ENCODE results near the gene PLXNA3.

PLXNA3 gene

GRCh38 chrX:154431341-154431740, 26.7 kb upstream of the PLXNA3 start:
- Histone ChIP-seq H3F3A (ENCODE audit: insufficient read depth) (peaks cover 5% of the 10 kb centered on the region; the same call in 1 of the 2 replicates), H3K79me2 (ENCODE audit: insufficient read depth, low read length) (peaks cover 9% of the 10 kb centered on the region; the same call in 1 of the 2 replicates), H3K36me3 (ENCODE audit: low read length) (no peaks in the 10 kb centered on the region), H2AFZ (ENCODE audit: low read depth, low read length, severe bottlenecking) (no peak overlapping the region), H4K20me1 (ENCODE audit: low read depth, low read length) (no peaks in the 10 kb centered on the region), H3K27me3 (ENCODE audit: low read length) (no peaks in the 10 kb centered on the region), H3K9me3 (ENCODE audit: insufficient read depth, low read length) (no peaks in the 10 kb centered on the region), H3K9ac (ENCODE audit: low read length) (no peak overlapping the region), H3K27ac (ENCODE audit: low read depth, low read length) (no peak overlapping the region), H3K4me2 (ENCODE audit: low read depth, low read length, poor library complexity, severe bottlenecking) (no peak overlapping the region), H3K9me2 (replicated peaks; ENCODE audit: insufficient read depth, low read length) (no peaks in the 10 kb centered on the region), H3K4me3 (ENCODE audit: insufficient read depth, low read length, poor library complexity, severe bottlenecking) (no peak overlapping the region)
- TF ChIP-seq, protein P1, sequence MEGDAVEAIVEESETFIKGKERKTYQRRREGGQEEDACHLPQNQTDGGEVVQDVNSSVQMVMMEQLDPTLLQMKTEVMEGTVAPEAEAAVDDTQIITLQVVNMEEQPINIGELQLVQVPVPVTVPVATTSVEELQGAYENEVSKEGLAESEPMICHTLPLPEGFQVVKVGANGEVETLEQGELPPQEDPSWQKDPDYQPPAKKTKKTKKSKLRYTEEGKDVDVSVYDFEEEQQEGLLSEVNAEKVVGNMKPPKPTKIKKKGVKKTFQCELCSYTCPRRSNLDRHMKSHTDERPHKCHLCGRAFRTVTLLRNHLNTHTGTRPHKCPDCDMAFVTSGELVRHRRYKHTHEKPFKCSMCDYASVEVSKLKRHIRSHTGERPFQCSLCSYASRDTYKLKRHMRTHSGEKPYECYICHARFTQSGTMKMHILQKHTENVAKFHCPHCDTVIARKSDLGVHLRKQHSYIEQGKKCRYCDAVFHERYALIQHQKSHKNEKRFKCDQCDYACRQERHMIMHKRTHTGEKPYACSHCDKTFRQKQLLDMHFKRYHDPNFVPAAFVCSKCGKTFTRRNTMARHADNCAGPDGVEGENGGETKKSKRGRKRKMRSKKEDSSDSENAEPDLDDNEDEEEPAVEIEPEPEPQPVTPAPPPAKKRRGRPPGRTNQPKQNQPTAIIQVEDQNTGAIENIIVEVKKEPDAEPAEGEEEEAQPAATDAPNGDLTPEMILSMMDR (IDR thresholded peaks at IDR 0.05; ENCODE audit: insufficient read depth, low read length, poor library complexity, severe bottlenecking): no peak
- no peak for TF ChIP-seq EZH2phosphoT487 (conservative IDR thresholded peaks at IDR 0.05; ENCODE audit: low read length)

DNA sequence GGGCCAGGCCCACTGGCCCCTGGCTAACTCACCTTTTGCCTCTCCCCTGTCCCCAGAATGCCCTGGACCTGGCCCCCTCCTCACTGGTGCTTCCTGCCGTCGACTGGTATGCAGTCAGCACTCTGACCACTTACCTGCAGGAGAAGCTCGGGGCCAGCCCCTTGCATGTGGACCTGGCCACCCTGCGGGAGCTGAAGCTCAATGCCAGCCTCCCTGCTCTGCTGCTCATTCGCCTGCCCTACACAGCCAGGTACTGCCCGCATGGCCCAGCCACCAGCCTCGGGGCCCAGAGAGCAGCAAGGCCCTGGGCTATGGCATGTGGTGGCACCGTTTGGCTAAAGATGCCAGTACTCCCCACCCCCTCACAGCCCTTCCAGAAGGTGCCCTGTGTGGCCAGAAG, 25.9 kb upstream of the PLXNA3 start:
- no peaks in the 10 kb centered on the region for H3K27me3 ChIP-seq (ENCODE audit: low read length)
- no peak overlapping the region for H3K27ac ChIP-seq (ENCODE audit: low read depth, low read length)
- no peaks in the 10 kb centered on the region for H4K20me1 ChIP-seq (ENCODE audit: low read depth, low read length)
- H3K4me2 ChIP-seq (ENCODE audit: low read depth, low read length, poor library complexity, severe bottlenecking): no peak overlapping the region
- no peaks in the 10 kb centered on the region for H3K9me2 ChIP-seq (replicated peaks; ENCODE audit: insufficient read depth, low read length)
- H3K9me3 ChIP-seq (ENCODE audit: insufficient read depth, low read length): no peaks in the 10 kb centered on the region
- H3K79me2 ChIP-seq (ENCODE audit: insufficient read depth, low read length): peaks cover 10% of the 10 kb centered on the region; the same call in 1 of the 2 replicates
- H2AFZ ChIP-seq (ENCODE audit: low read depth, low read length, severe bottlenecking): no peak overlapping the region
- no peak overlapping the region for H3K4me3 ChIP-seq (ENCODE audit: insufficient read depth, low read length, poor library complexity, severe bottlenecking)
- no peak overlapping the region for H3K9ac ChIP-seq (ENCODE audit: low read length)
- H3F3A ChIP-seq (ENCODE audit: insufficient read depth): peaks cover 5% of the 10 kb centered on the region; the same call in 1 of the 2 replicates
- no peaks in the 10 kb centered on the region for H3K36me3 ChIP-seq (ENCODE audit: low read length)
- TF ChIP-seq EZH2phosphoT487 (conservative IDR thresholded peaks at IDR 0.05; ENCODE audit: low read length): no peak
- TF ChIP-seq, protein P1 (IDR thresholded peaks at IDR 0.05; ENCODE audit: insufficient read depth, low read length, poor library complexity, severe bottlenecking): no peak

DNA sequence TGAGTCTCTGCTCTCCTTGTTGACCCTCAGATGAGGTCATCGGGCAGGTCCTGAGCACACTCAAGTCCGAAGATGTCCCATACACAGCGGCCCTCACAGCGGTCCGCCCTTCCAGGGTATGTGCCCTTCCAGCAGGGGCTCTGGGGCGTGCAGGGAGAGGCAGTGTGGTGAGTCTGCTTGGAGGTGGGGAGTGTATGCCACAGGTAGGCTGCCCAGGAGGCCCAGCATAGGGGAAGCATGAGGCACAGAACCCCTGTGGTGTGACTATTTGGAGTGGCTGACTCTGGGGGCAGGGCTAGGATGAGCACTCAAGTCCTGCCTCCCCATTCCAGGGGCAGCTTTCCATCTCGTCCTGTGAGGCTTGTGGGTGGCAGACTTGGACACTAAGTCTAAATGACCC, 24.5 kb upstream of the PLXNA3 start:
- Histone ChIP-seq H3K9ac (ENCODE audit: low read length) (no peak overlapping the region), H3K27me3 (ENCODE audit: low read length) (no peaks in the 10 kb centered on the region), H3F3A (ENCODE audit: insufficient read depth) (peaks cover 5% of the 10 kb centered on the region; the same call in 1 of the 2 replicates), H3K79me2 (ENCODE audit: insufficient read depth, low read length) (peaks cover 23% of the 10 kb centered on the region), H3K27ac (ENCODE audit: low read depth, low read length) (no peak overlapping the region), H2AFZ (ENCODE audit: low read depth, low read length, severe bottlenecking) (no peak overlapping the region), H3K9me2 (replicated peaks; ENCODE audit: insufficient read depth, low read length) (no peaks in the 10 kb centered on the region), H3K4me2 (ENCODE audit: low read depth, low read length, poor library complexity, severe bottlenecking) (no peak overlapping the region), H3K4me3 (ENCODE audit: insufficient read depth, low read length, poor library complexity, severe bottlenecking) (no peak overlapping the region), H3K9me3 (ENCODE audit: insufficient read depth, low read length) (no peaks in the 10 kb centered on the region), H4K20me1 (ENCODE audit: low read depth, low read length) (no peaks in the 10 kb centered on the region), H3K36me3 (ENCODE audit: low read length) (no peaks in the 10 kb centered on the region)
- TF ChIP-seq EZH2phosphoT487 (conservative IDR thresholded peaks at IDR 0.05; ENCODE audit: low read length): no peak
- TF ChIP-seq, protein P1 (IDR thresholded peaks at IDR 0.05; ENCODE audit: insufficient read depth, low read length, poor library complexity, severe bottlenecking): no peak
